ENCODE data around the gene CDC42EP5.

- TF ChIP-seq CTCF (IDR thresholded peaks at IDR 0.05; ENCODE audit: low read length) (no peak), EZH2 (IDR thresholded peaks at IDR 0.05; ENCODE audit: borderline replicate concordance, low read length) (no peak)
Measured at GRCh38 chr19:54432144-54432738, 40.9 kb downstream of the CDC42EP5 start.

All from OCI-LY1 (cell line).